ENCODE data around the gene PRADC1. TPM values are rescaled to one million over a fixed set of nuclear protein-coding genes. Genes with fewer than 3 reads are reported as not detected.
A peak's percentile ranks its signal among the peaks of the same experiment; 100 is the strongest.

The PRADC1 gene
- total RNA-seq, 2 donors from 2014 or later = 21.4 to 26.3 TPM

GRCh38 chr2:73262108-73262651 is 29.1 kb upstream of the PRADC1 start:
- Histone ChIP-seq H3K4me1 (replicated peaks) (no peaks in the 10 kb centered on the region), H3K4me3 (no peak overlapping the region), H3K27ac (no peak overlapping the region), H3K27me3 (replicated peaks; ENCODE audit: insufficient read depth) (no peaks in the 10 kb centered on the region), H3K9me3 (no peaks in the 10 kb centered on the region), H3K36me3 (no peaks in the 10 kb centered on the region)
- TF ChIP-seq POLR2AphosphoS5 (IDR thresholded peaks at IDR 0.05) = no peak
- TF ChIP-seq CTCF (IDR thresholded peaks at IDR 0.05) = no peak
- TF ChIP-seq POLR2A (IDR thresholded peaks at IDR 0.05) = no peak
- intact Hi-C loops (cut with DNase I) = no loop called here
- DNase-seq (ENCODE audit: low spot score) = no peak
- WGBS = 94% methylated on average over 4 of the region's 4 CpGs

DNA sequence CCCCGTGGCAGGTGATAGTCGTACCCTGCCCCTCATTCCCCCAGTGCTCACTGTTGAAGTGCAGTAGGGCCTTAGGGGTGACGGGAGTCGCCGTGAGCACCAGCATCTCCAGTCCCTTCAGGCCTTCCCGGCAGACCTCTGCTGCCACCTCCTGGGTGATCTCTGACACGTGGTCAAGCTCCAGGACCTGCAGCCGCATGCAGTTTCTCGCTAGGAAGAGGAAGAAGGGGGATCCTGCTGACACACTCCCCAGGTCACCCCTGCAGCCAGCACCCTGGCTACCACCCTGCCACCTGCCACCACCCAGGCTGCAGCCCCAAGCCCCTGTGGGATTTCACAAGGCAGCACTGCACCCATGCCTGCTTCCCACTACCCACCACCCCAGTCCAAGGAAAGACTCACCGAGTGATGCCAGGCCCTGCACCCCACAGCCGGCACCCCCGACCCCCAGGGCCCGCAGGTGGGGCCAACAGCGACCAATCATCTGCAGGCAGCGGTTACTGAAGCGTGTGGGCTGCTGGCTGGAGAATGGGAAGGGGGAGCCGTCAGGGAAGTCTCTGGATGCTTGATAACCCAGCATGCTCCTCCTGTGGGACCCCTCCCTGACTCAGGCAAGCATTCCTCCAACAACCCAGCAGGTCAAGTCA is 27.4 kb upstream of the PRADC1 start:
- Histone ChIP-seq H3K36me3 (no peaks in the 10 kb centered on the region), H3K4me3 (no peak overlapping the region), H3K4me1 (replicated peaks) (no peaks in the 10 kb centered on the region), H3K9me3 (no peaks in the 10 kb centered on the region), H3K27me3 (replicated peaks; ENCODE audit: insufficient read depth) (no peaks in the 10 kb centered on the region), H3K27ac (no peak overlapping the region)
- 39% methylated on average over 17 of the region's 17 CpGs for WGBS
- DNase-seq (ENCODE audit: low spot score) = peak; percentile 34
- TF ChIP-seq CTCF (IDR thresholded peaks at IDR 0.05) = peak in 1 of 4 experiments; percentile 44
- no peak for TF ChIP-seq POLR2AphosphoS5 (IDR thresholded peaks at IDR 0.05)
- intact Hi-C loops (cut with DNase I) = no loop called here

DNA sequence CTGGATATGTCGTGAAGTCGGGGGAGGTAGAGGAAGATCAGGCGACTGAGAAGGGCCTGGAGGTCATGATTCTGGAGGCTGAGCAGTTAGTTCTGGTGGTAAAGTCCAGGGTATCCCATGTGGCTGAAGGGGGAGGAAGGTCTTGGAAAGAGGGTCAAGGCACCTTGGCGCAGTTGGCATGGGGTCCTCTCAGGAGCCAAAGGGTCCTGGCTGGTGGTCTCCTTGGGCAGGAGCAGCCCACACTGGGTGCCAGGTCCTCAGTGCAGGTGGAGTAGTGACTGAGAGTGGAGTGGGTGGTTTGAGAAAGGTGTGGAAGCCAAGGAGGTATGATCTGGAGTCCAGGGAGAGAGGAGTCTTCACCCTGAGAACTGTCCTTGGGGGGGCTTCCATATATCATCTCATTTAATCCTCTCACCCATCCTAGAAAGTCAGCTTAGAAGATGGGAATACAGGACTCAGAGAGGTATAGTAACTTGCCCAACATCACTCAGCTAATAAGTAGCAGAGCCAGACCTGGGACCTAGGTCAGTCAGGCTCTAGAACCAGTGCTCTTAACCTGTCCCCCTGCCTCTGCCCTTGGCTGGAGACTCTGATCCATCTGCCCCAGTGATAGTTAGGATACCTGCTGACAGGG is 26.8 kb upstream of the PRADC1 start:
- no peaks in the 10 kb centered on the region for H3K27me3 ChIP-seq (replicated peaks; ENCODE audit: insufficient read depth)
- WGBS = 87% methylated on average over 4 of the region's 4 CpGs
- intact Hi-C loops (cut with DNase I) = no loop called here
- no peaks in the 10 kb centered on the region for H3K9me3 ChIP-seq
- H3K4me3 ChIP-seq = no peak overlapping the region
- no peak overlapping the region for H3K27ac ChIP-seq
- H3K36me3 ChIP-seq = no peaks in the 10 kb centered on the region
- DNase-seq (ENCODE audit: low spot score) = no peak
- H3K4me1 ChIP-seq (replicated peaks) = peaks cover 3% of the 10 kb centered on the region
- TF ChIP-seq POLR2A (IDR thresholded peaks at IDR 0.05) (no peak), CTCF (IDR thresholded peaks at IDR 0.05) (no peak), POLR2AphosphoS5 (IDR thresholded peaks at IDR 0.05) (no peak)

GRCh38 chr2:73259276-73259675 is 26.2 kb upstream of the PRADC1 start:
- Histone ChIP-seq H3K4me3 (no peak overlapping the region), H3K9me3 (no peaks in the 10 kb centered on the region), H3K27me3 (replicated peaks; ENCODE audit: insufficient read depth) (no peaks in the 10 kb centered on the region), H3K27ac (no peak overlapping the region), H3K4me1 (replicated peaks) (peaks cover 7% of the 10 kb centered on the region), H3K36me3 (no peaks in the 10 kb centered on the region)
- intact Hi-C loops (cut with DNase I) = no loop called here
- TF ChIP-seq POLR2A (IDR thresholded peaks at IDR 0.05) = no peak
- TF ChIP-seq POLR2AphosphoS5 (IDR thresholded peaks at IDR 0.05) = no peak
- TF ChIP-seq CTCF (IDR thresholded peaks at IDR 0.05) = no peak
- 95% methylated on average over 8 of the region's 8 CpGs for WGBS
- DNase-seq (ENCODE audit: low spot score) = no peak

GRCh38 chr2:73258913-73259215 is 25.8 kb upstream of the PRADC1 start:
- Histone ChIP-seq H3K4me3 (no peak overlapping the region), H3K27me3 (replicated peaks; ENCODE audit: insufficient read depth) (no peaks in the 10 kb centered on the region), H3K4me1 (replicated peaks) (peaks cover 10% of the 10 kb centered on the region), H3K36me3 (no peaks in the 10 kb centered on the region), H3K9me3 (no peaks in the 10 kb centered on the region), H3K27ac (no peak overlapping the region)
- intact Hi-C loops (cut with DNase I) = no loop called here
- TF ChIP-seq POLR2A (IDR thresholded peaks at IDR 0.05) (no peak), CTCF (IDR thresholded peaks at IDR 0.05) (no peak), POLR2AphosphoS5 (IDR thresholded peaks at IDR 0.05) (no peak)
- DNase-seq (ENCODE audit: low spot score) = no peak
- 98% methylated on average over 9 of the region's 9 CpGs for WGBS

All from prostate gland (tissue), 2 donors.